Measurements from ENCODE around the gene RAB3C. TPM values are rescaled to one million over a fixed set of nuclear protein-coding genes. Genes with fewer than 3 reads are reported as not detected.

Gene RAB3C
- total RNA-seq, 1 experiment from 2014 or later, result not detected

- H3K4me3 Mint-ChIP-seq (ENCODE audit: unreplicated experiment), result no peak overlapping the region
- intact Hi-C loops (cut with micrococcal nuclease), result no loop called here
- H3K27me3 Mint-ChIP-seq (ENCODE audit: insufficient read depth, unreplicated experiment), result peaks cover 58% of the 10 kb centered on the region
- TF ChIP-seq, protein P1, sequence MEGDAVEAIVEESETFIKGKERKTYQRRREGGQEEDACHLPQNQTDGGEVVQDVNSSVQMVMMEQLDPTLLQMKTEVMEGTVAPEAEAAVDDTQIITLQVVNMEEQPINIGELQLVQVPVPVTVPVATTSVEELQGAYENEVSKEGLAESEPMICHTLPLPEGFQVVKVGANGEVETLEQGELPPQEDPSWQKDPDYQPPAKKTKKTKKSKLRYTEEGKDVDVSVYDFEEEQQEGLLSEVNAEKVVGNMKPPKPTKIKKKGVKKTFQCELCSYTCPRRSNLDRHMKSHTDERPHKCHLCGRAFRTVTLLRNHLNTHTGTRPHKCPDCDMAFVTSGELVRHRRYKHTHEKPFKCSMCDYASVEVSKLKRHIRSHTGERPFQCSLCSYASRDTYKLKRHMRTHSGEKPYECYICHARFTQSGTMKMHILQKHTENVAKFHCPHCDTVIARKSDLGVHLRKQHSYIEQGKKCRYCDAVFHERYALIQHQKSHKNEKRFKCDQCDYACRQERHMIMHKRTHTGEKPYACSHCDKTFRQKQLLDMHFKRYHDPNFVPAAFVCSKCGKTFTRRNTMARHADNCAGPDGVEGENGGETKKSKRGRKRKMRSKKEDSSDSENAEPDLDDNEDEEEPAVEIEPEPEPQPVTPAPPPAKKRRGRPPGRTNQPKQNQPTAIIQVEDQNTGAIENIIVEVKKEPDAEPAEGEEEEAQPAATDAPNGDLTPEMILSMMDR (IDR thresholded peaks at IDR 0.05; ENCODE audit: unreplicated experiment), result no peak
- POLR2A ChIA-PET, result no interaction called here
- no peaks in the 10 kb centered on the region for H3K4me1 Mint-ChIP-seq (ENCODE audit: insufficient read depth, unreplicated experiment)
- CTCF ChIA-PET, result interaction anchor here (0.6 to 0.7 kb wide), 3 partner anchors 9 to 1213 kb away, joined by 3 to 5 read pairs (median 3); no protein-coding TSS in a partner anchor
- BruUV-seq (replicated peaks), result no TSS peak
- no peaks in the 10 kb centered on the region for H3K9me3 Mint-ChIP-seq (ENCODE audit: unreplicated experiment)
- no peaks in the 10 kb centered on the region for H3K36me3 Mint-ChIP-seq (ENCODE audit: insufficient read depth, unreplicated experiment)
- H3K27ac Mint-ChIP-seq (ENCODE audit: low read depth, unreplicated experiment), result no peak overlapping the region
- no peak for DNase-seq (ENCODE audit: unreplicated experiment)
These were observed 235.6 kb downstream of the RAB3C start for GRCh38 chr5:58818465-58818864.

GRCh38 chr5:58825441-58825840 lies 242.6 kb downstream of the RAB3C start:
- POLR2A ChIA-PET, result no interaction called here
- intact Hi-C loops (cut with micrococcal nuclease), result no loop called here
- no peaks in the 10 kb centered on the region for H3K36me3 Mint-ChIP-seq (ENCODE audit: insufficient read depth, unreplicated experiment)
- no peak overlapping the region for H3K27ac Mint-ChIP-seq (ENCODE audit: low read depth, unreplicated experiment)
- H3K27me3 Mint-ChIP-seq (ENCODE audit: insufficient read depth, unreplicated experiment), result peaks cover 83% of the 10 kb centered on the region
- no peaks in the 10 kb centered on the region for H3K4me1 Mint-ChIP-seq (ENCODE audit: insufficient read depth, unreplicated experiment)
- no peak for DNase-seq (ENCODE audit: unreplicated experiment)
- H3K9me3 Mint-ChIP-seq (ENCODE audit: unreplicated experiment), result no peaks in the 10 kb centered on the region
- no peak overlapping the region for H3K4me3 Mint-ChIP-seq (ENCODE audit: unreplicated experiment)
- TF ChIP-seq, protein P1 (IDR thresholded peaks at IDR 0.05; ENCODE audit: unreplicated experiment), result no peak
- CTCF ChIA-PET, result interaction anchor here (0.7 to 0.9 kb wide), 2 partner anchors 25 to 328 kb away, joined by 3 read pairs; no protein-coding TSS in a partner anchor
- BruUV-seq (replicated peaks), result no TSS peak

DNA sequence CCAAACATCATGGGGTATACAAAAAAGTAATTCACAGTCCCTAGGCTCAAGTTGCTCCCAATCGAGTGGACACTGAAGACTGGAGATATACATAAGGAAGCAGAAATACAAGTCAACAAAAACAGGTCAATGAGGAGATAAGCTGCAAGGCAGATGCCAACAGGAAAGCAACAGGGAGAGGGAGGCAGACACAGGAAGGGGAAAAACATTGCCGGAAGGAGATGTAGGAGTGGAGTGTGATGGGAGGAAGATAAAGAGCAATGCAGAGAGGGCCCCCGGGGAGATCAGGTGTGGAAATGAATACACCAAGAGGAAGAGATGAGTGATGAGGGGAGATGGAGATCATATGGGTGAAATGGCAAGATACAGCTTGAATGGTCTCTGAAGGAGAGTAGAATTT lies 243.0 kb downstream of the RAB3C start:
- Mint-ChIP-seq H3K9me3 (ENCODE audit: unreplicated experiment) (no peaks in the 10 kb centered on the region), H3K27ac (ENCODE audit: low read depth, unreplicated experiment) (no peak overlapping the region), H3K4me1 (ENCODE audit: insufficient read depth, unreplicated experiment) (no peaks in the 10 kb centered on the region), H3K4me3 (ENCODE audit: unreplicated experiment) (no peak overlapping the region), H3K27me3 (ENCODE audit: insufficient read depth, unreplicated experiment) (peaks cover 83% of the 10 kb centered on the region), H3K36me3 (ENCODE audit: insufficient read depth, unreplicated experiment) (no peaks in the 10 kb centered on the region)
- CTCF ChIA-PET, result no interaction called here
- POLR2A ChIA-PET, result no interaction called here
- DNase-seq (ENCODE audit: unreplicated experiment), result no peak
- BruUV-seq (replicated peaks), result no TSS peak
- TF ChIP-seq, protein P1 (IDR thresholded peaks at IDR 0.05; ENCODE audit: unreplicated experiment), result no peak
- intact Hi-C loops (cut with micrococcal nuclease), result no loop called here

DNA sequence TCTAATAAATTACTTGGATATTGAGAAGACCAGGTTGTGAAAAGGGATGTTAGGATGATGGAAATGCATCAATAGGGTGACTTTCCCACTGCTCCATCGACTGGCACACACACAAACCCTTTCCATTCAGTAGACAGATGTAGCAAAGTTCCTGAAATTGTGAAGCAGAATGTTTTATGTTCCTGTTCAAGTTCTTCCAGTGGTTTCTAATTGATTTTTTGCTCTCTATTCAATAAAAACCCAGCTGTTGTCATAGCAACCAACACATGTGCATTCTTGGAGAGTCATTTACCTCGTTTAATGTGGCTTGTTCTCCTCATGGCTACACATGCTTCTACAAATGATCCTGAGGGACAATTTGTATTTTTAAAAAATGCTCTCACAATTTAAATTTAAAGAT lies 244.6 kb downstream of the RAB3C start:
- no TSS peak for BruUV-seq (replicated peaks)
- Mint-ChIP-seq H3K36me3 (ENCODE audit: insufficient read depth, unreplicated experiment) (no peaks in the 10 kb centered on the region), H3K9me3 (ENCODE audit: unreplicated experiment) (no peaks in the 10 kb centered on the region), H3K4me3 (ENCODE audit: unreplicated experiment) (no peak overlapping the region), H3K27me3 (ENCODE audit: insufficient read depth, unreplicated experiment) (peaks cover 75% of the 10 kb centered on the region), H3K27ac (ENCODE audit: low read depth, unreplicated experiment) (no peak overlapping the region), H3K4me1 (ENCODE audit: insufficient read depth, unreplicated experiment) (no peaks in the 10 kb centered on the region)
- TF ChIP-seq, protein P1 (IDR thresholded peaks at IDR 0.05; ENCODE audit: unreplicated experiment), result no peak
- DNase-seq (ENCODE audit: unreplicated experiment), result no peak
- intact Hi-C loops (cut with micrococcal nuclease), result no loop called here
- CTCF ChIA-PET, result no interaction called here
- POLR2A ChIA-PET, result interaction anchor here (0.8 kb wide), 1 partner anchor 1520 kb away, joined by 4 read pairs; no protein-coding TSS in a partner anchor
